Measurements from ENCODE around the gene STAG1.
"Not testable (repeated sequence)": the region's sequence is repeated elsewhere in the genome, so short reads cannot be mapped to it uniquely, and the experiment has no call there.

STAG1 gene

GRCh38 chr3:136741063-136741462 is 11.1 kb downstream of the STAG1 start:
- no peak for DNase-seq

GRCh38 chr3:136740351-136740958 is 11.7 kb downstream of the STAG1 start:
- no peak for DNase-seq

- DNase-seq: not testable (repeated sequence)
Measured at GRCh38 chr3:136736950-136737349, 15.2 kb downstream of the STAG1 start.

- DNase-seq: no peak
Measured at GRCh38 chr3:136735103-136735502, 17.1 kb downstream of the STAG1 start.

- DNase-seq: no peak
Measured at GRCh38 chr3:136734382-136735070, 17.7 kb downstream of the STAG1 start.

GRCh38 chr3:136733317-136733833 is 18.8 kb downstream of the STAG1 start:
- DNase-seq: no peak

- no peak for DNase-seq
Measured at GRCh38 chr3:136731274-136731884, 20.8 kb downstream of the STAG1 start.

- no peak for DNase-seq
Measured at GRCh38 chr3:136730595-136731273, 21.4 kb downstream of the STAG1 start.

- no peak for DNase-seq
Measured at GRCh38 chr3:136728918-136729317, 23.3 kb downstream of the STAG1 start.

GRCh38 chr3:136728473-136728872 is 23.7 kb downstream of the STAG1 start:
- DNase-seq: no peak

GRCh38 chr3:136725468-136725867 is 26.7 kb downstream of the STAG1 start:
- DNase-seq: no peak

GRCh38 chr3:136722916-136723315 is 29.3 kb downstream of the STAG1 start:
- not testable (repeated sequence) for DNase-seq

GRCh38 chr3:136722399-136722798 is 29.8 kb downstream of the STAG1 start:
- not testable (repeated sequence) for DNase-seq

- DNase-seq: no peak
Measured at GRCh38 chr3:136720091-136720490, 32.1 kb downstream of the STAG1 start.

- DNase-seq: no peak
Measured at GRCh38 chr3:136716629-136717028, 35.5 kb downstream of the STAG1 start.

GRCh38 chr3:136714020-136714419 is 38.2 kb downstream of the STAG1 start:
- no peak for DNase-seq

- DNase-seq: no peak
Measured at GRCh38 chr3:136712941-136713340, 39.2 kb downstream of the STAG1 start.

- not testable (repeated sequence) for DNase-seq
Measured at GRCh38 chr3:136711888-136712287, 40.3 kb downstream of the STAG1 start.

GRCh38 chr3:136711277-136711676 is 40.9 kb downstream of the STAG1 start:
- DNase-seq: no peak

GRCh38 chr3:136709775-136710174 is 42.4 kb downstream of the STAG1 start:
- DNase-seq: not testable (repeated sequence)

- no peak for DNase-seq
Measured at GRCh38 chr3:136708333-136708985, 43.7 kb downstream of the STAG1 start.

- DNase-seq: no peak
Measured at GRCh38 chr3:136703429-136703828, 48.7 kb downstream of the STAG1 start.

- DNase-seq: no peak
Measured at GRCh38 chr3:136699271-136699828, 52.8 kb downstream of the STAG1 start.

Measured in activated CD8-positive, alpha-beta memory T cell treated with anti-CD3 and anti-CD28 coated beads for 24 hours (primary cell).